Measurements from ENCODE around the gene DIP2A.

Gene DIP2A

DNA sequence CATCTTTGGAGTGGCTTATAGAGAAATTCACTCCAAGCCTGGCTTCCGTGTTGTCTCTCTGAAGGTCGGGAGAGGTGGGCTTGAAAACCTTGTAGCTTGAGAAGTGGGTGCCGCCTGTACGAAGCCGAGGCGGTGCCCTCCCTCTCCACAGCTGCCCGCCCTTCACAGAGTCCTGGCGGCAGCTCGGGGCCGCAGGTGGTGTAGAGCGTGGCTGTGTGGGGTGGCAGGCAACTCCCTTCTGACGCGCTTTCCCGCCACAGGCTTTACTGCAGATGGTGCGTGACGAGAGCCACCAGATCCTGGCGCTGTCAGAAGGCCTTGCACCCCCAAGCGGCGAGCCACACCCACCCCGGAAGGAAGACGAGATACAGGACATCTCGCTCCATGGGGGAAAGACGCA, 33.1 kb upstream of the DIP2A start:
- Histone ChIP-seq H3K27me3 (ENCODE audit: insufficient read depth, low read length, poor library complexity) (no peaks in the 10 kb centered on the region), H3K4me3 (ENCODE audit: low read depth in 1 of 2, low read length in 2 of 2) (no peak overlapping the region), H3K4me2 (ENCODE audit: insufficient read depth, low read length) (no peak overlapping the region), H3K4me1 (ENCODE audit: insufficient read depth, low read length) (peaks cover 12% of the 10 kb centered on the region), H3K27ac (ENCODE audit: low read length) (no peak overlapping the region), H3K79me2 (ENCODE audit: insufficient read depth, low read length) (no peaks in the 10 kb centered on the region), H3K36me3 (ENCODE audit: insufficient read depth, low read length) (peaks cover 85% of the 10 kb centered on the region), H2AFZ (ENCODE audit: low read depth, low read length) (no peak overlapping the region), H3K9me3 (ENCODE audit: insufficient read depth, low read length, severe bottlenecking) (no peaks in the 10 kb centered on the region), H4K20me1 (ENCODE audit: insufficient read depth, low read length) (peaks cover 12% of the 10 kb centered on the region; the same call in 1 of the 2 replicates), H3K9ac (ENCODE audit: low read depth, low read length) (no peak overlapping the region)
- no peak for DNase-seq
- no peak for TF ChIP-seq CTCF (IDR thresholded peaks at IDR 0.05; ENCODE audit: borderline replicate concordance, extremely low read depth, low read length, poor library complexity, severe bottlenecking)
- TF ChIP-seq EZH2 (IDR thresholded peaks at IDR 0.05; ENCODE audit: borderline replicate concordance, low read depth, low read length, severe bottlenecking), result no peak
- no peak for ATAC-seq (ENCODE audit: insufficient read depth, low read depth)

- Histone ChIP-seq H3K9ac (ENCODE audit: low read depth, low read length) (no peak overlapping the region), H3K79me2 (ENCODE audit: insufficient read depth, low read length) (no peaks in the 10 kb centered on the region), H3K4me1 (ENCODE audit: insufficient read depth, low read length) (peaks cover 12% of the 10 kb centered on the region), H4K20me1 (ENCODE audit: insufficient read depth, low read length) (peaks cover 12% of the 10 kb centered on the region; the same call in 1 of the 2 replicates), H3K27ac (ENCODE audit: low read length) (no peak overlapping the region), H3K36me3 (ENCODE audit: insufficient read depth, low read length) (peaks cover 85% of the 10 kb centered on the region), H2AFZ (ENCODE audit: low read depth, low read length) (no peak overlapping the region), H3K9me3 (ENCODE audit: insufficient read depth, low read length, severe bottlenecking) (no peaks in the 10 kb centered on the region), H3K4me3 (ENCODE audit: low read depth in 1 of 2, low read length in 2 of 2) (no peak overlapping the region), H3K4me2 (ENCODE audit: insufficient read depth, low read length) (no peak overlapping the region), H3K27me3 (ENCODE audit: insufficient read depth, low read length, poor library complexity) (no peaks in the 10 kb centered on the region)
- ATAC-seq (ENCODE audit: insufficient read depth, low read depth), result no peak
- TF ChIP-seq CTCF (IDR thresholded peaks at IDR 0.05; ENCODE audit: borderline replicate concordance, extremely low read depth, low read length, poor library complexity, severe bottlenecking) (no peak), EZH2 (IDR thresholded peaks at IDR 0.05; ENCODE audit: borderline replicate concordance, low read depth, low read length, severe bottlenecking) (no peak)
- DNase-seq, result no peak
These were observed 32.2 kb upstream of the DIP2A start for GRCh38 chr21:46426313-46427046.

- TF ChIP-seq EZH2 (IDR thresholded peaks at IDR 0.05; ENCODE audit: borderline replicate concordance, low read depth, low read length, severe bottlenecking), result no peak
- TF ChIP-seq CTCF (IDR thresholded peaks at IDR 0.05; ENCODE audit: borderline replicate concordance, extremely low read depth, low read length, poor library complexity, severe bottlenecking), result no peak
- Histone ChIP-seq H3K9me3 (ENCODE audit: insufficient read depth, low read length, severe bottlenecking) (no peaks in the 10 kb centered on the region), H3K4me3 (ENCODE audit: low read depth in 1 of 2, low read length in 2 of 2) (no peak overlapping the region), H3K27ac (ENCODE audit: low read length) (no peak overlapping the region), H4K20me1 (ENCODE audit: insufficient read depth, low read length) (peaks cover 12% of the 10 kb centered on the region; the same call in 1 of the 2 replicates), H3K27me3 (ENCODE audit: insufficient read depth, low read length, poor library complexity) (no peaks in the 10 kb centered on the region), H3K9ac (ENCODE audit: low read depth, low read length) (no peak overlapping the region), H3K4me2 (ENCODE audit: insufficient read depth, low read length) (no peak overlapping the region), H2AFZ (ENCODE audit: low read depth, low read length) (no peak overlapping the region), H3K4me1 (ENCODE audit: insufficient read depth, low read length) (peaks cover 9% of the 10 kb centered on the region), H3K36me3 (ENCODE audit: insufficient read depth, low read length) (peaks cover 85% of the 10 kb centered on the region), H3K79me2 (ENCODE audit: insufficient read depth, low read length) (no peaks in the 10 kb centered on the region)
- DNase-seq (no peak), ATAC-seq (ENCODE audit: insufficient read depth, low read depth) (no peak)
These were observed 31.2 kb upstream of the DIP2A start for GRCh38 chr21:46427516-46427915.

All from DND-41 (cell line).